Measurements from ENCODE around the gene RNF208.

Gene RNF208

DNA sequence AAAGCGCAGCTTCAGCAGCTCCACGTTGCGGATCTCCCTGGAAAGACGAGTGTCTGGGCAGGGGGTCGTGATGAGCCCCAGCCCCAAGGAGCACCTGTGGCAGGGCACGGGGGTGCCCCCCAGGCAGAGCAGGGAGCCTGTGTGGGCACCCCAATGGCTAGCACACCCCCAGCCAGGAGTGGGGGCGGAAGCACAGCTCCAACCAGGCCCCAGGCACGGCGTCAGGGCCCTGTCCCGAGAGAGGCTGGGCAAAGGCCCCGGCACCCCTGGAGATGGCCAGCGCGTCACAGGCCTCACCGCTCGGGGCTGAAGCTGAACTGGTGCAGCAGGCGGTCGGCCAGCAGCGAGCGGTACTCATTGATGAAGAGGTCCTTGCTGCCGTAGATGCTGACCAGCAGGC is 41.5 kb downstream of the RNF208 start:
- Histone ChIP-seq H3K4me3 (ENCODE audit: low read depth in 1 of 2, low read length in 2 of 2) (no peak overlapping the region), H3K27me3 (ENCODE audit: control insufficient read depth in 1 of 2, insufficient read depth in 2 of 2, low read length in 2 of 2) (no peaks in the 10 kb centered on the region), H3K9me3 (ENCODE audit: low read length) (no peaks in the 10 kb centered on the region), H3K36me3 (ENCODE audit: insufficient read depth, low read length) (peaks cover 54% of the 10 kb centered on the region), H3K9ac (ENCODE audit: low read length) (no peak overlapping the region), H3K4me1 (ENCODE audit: insufficient read depth, low read length) (no peaks in the 10 kb centered on the region), H3K27ac (ENCODE audit: low read depth, low read length) (no peak overlapping the region)

DNA sequence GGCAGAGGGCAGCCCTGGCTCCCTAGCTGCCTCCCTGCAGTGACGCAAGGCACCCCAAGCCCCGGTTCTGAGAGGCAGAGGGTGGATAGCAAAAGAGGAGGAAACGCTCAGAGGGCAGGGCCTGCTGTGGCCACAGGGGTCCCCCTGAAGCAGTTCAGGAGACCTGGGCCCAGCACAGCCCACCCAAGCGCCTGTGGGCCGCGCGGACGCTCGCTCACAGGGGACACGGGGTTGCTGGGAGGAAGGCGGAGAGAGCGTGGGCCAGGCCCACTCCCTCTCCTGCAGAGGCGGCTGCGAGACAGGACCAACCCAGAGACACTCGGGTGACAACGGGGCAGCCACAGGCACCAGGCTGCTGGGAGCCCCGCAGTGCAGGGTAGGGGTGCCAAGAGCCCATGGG is 42.3 kb downstream of the RNF208 start:
- Histone ChIP-seq H3K9ac (ENCODE audit: low read length) (no peak overlapping the region), H3K9me3 (ENCODE audit: low read length) (no peaks in the 10 kb centered on the region), H3K4me1 (ENCODE audit: insufficient read depth, low read length) (no peaks in the 10 kb centered on the region), H3K27me3 (ENCODE audit: control insufficient read depth in 1 of 2, insufficient read depth in 2 of 2, low read length in 2 of 2) (no peaks in the 10 kb centered on the region), H3K27ac (ENCODE audit: low read depth, low read length) (no peak overlapping the region), H3K36me3 (ENCODE audit: insufficient read depth, low read length) (peaks cover 48% of the 10 kb centered on the region), H3K4me3 (ENCODE audit: low read depth in 1 of 2, low read length in 2 of 2) (no peak overlapping the region)

DNA sequence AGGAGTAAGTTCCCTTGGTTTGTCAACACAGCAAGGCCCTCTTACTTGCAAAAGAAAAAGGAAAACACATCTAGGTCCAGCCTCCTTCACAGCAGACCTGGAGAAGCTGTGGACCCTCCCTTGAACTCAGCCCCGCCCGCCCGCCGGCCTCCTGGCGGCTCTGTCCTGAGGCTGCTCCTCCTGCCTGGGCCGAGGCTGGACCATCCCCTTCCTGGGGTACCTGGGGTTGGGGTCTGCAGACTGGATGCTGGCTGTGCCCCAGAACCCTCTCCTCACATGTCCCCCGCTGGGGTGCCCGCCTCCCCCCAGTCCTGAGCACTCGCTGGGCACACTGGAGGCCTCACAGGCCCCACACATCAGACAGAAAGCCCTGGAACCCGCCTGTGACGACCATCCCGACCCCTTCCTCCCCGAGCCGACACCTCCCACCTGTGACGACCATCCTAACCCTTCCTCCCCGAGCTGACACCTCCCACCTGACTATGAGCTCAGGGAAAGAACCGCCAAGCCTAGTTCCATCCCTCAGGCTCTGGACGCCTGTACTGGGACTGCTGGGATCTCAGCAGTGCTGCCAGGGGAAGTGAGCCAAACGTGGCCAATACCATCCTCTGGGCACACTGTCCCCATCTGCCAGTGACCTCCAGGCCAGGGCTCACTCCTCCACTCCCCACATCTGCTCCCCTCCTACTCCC is 43.0 kb downstream of the RNF208 start:
- Histone ChIP-seq H3K9ac (ENCODE audit: low read length) (no peak overlapping the region), H3K4me1 (ENCODE audit: insufficient read depth, low read length) (no peaks in the 10 kb centered on the region), H3K9me3 (ENCODE audit: low read length) (no peaks in the 10 kb centered on the region), H3K36me3 (ENCODE audit: insufficient read depth, low read length) (peaks cover 43% of the 10 kb centered on the region), H3K4me3 (ENCODE audit: low read depth in 1 of 2, low read length in 2 of 2) (no peak overlapping the region), H3K27ac (ENCODE audit: low read depth, low read length) (no peak overlapping the region), H3K27me3 (ENCODE audit: control insufficient read depth in 1 of 2, insufficient read depth in 2 of 2, low read length in 2 of 2) (peaks cover 0 to 4% of the 10 kb centered on the region in 2 donors)

DNA sequence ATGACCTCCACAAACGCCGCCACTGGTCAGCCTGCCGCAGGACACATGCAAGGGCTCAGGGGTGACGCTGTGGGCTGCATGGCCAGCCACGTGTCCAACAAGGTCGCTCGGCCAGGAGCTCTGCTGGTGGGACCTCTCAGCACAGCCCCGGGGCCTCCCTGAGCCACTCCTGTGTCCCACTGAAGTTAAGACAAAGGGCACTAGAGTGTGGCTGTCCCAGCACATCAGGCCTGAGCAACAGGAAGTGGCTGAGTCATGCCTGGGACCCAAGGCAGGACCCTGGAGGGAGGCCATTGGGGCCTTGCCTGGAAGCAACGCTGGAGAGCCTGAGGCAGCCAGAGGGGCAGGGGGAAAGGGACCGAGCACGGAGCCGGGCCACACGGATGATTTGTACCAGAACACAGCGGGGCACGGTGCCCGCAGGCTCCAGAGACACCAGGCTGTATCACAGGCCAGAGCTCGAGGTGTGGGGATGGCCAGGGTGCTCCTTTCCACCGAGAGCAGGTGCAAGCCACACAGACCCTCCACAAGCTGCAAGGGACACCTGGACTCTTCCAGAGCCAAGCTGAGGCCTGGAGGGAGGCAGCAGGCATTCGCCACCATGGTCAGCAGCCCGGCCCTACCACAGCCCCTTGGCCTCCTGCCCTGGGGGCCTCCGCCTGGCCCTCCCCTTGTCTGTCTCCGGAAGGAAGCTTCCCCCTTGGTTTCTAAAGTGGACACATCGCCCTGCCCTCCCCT is 43.7 kb downstream of the RNF208 start:
- no peak overlapping the region for H3K27ac ChIP-seq (ENCODE audit: low read depth, low read length)
- H3K27me3 ChIP-seq (ENCODE audit: control insufficient read depth in 1 of 2, insufficient read depth in 2 of 2, low read length in 2 of 2), result peaks cover 0 to 6% of the 10 kb centered on the region in 2 donors
- no peaks in the 10 kb centered on the region for H3K4me1 ChIP-seq (ENCODE audit: insufficient read depth, low read length)
- peaks cover 36% of the 10 kb centered on the region for H3K36me3 ChIP-seq (ENCODE audit: insufficient read depth, low read length)
- H3K9me3 ChIP-seq (ENCODE audit: low read length), result no peaks in the 10 kb centered on the region
- no peak overlapping the region for H3K9ac ChIP-seq (ENCODE audit: low read length)
- no peak overlapping the region for H3K4me3 ChIP-seq (ENCODE audit: low read depth in 1 of 2, low read length in 2 of 2)

DNA sequence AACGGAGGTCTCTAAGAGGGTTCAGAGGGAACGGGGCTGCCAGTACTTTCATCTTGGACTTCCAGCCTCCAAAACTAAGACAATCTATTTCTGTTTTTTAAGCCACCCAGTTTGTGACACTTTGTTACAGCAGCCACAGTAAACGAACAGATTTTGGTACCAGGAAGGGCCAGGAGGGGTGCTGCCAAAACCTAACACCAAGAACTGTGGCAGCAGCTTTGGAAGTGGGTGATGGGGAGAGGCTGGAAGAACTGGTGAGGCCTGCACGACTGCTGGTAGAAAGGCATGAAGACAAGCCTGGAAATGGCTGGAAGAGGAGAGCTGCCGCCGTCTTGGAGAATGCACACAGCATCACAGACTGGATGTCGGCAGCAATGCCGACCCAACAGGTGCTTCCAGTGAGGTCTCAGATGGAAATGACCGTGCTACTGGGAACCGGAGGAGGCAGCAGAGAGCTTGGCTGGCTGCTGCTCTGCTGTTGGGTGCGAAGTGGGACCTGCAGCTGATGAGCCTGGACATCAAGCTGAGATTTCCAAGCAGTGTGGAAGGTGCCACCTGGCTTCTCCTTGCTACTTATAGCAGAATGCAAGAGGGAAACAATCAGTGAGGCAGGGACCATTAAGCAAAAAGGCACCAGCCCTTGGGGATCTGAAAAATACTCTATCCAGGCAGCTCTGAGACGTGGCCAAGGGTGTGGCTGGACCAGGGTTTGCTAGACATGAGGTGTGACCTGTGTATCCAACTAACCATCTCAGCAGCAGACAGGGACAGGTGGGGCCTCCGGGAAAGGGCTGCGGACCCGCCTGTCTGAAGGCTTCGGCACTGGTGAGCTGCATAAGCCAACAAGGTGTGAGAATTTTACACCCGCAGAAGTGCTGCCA is 45.5 kb downstream of the RNF208 start:
- Histone ChIP-seq H3K9ac (ENCODE audit: low read length) (no peak overlapping the region), H3K27me3 (ENCODE audit: control insufficient read depth in 1 of 2, insufficient read depth in 2 of 2, low read length in 2 of 2) (peaks cover 0 to 19% of the 10 kb centered on the region in 2 donors), H3K27ac (ENCODE audit: low read depth, low read length) (no peak overlapping the region), H3K9me3 (ENCODE audit: low read length) (no peaks in the 10 kb centered on the region), H3K4me3 (ENCODE audit: low read depth in 1 of 2, low read length in 2 of 2) (no peak overlapping the region), H3K4me1 (ENCODE audit: insufficient read depth, low read length) (no peaks in the 10 kb centered on the region), H3K36me3 (ENCODE audit: insufficient read depth, low read length) (peaks cover 25% of the 10 kb centered on the region)

DNA sequence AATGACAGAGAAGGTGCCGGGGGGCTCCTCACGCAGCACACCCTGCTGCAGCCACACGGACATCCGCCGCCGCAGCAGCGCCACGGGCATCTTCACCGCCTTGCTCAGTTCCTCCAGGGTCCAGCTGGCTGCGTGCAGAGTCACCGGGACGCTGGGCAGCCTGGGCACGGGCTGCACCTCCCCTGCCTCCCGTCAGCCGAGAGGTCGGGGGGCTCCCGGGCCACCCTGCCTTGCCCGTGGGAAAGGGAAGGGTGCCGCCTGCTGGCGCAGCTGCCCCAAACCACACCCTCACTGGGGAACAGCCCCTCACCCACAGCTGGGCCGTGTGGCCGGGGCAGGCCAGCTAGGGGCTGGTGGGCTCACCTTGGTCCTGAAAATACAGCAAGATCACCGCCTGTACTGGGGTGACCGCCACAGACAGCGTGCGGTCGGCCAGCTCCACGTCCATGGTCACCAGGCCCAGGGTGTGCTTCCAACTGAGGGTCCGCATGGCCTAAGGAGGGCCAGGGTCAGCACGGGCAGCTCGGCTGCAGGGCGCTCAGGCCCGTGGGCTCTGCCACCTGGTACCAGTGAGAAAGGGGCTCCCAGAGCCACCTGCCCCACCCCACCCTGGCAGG is 46.6 kb downstream of the RNF208 start:
- Histone ChIP-seq H3K27me3 (ENCODE audit: control insufficient read depth in 1 of 2, insufficient read depth in 2 of 2, low read length in 2 of 2) (peaks cover 3 to 30% of the 10 kb centered on the region in 2 donors), H3K4me3 (ENCODE audit: low read depth in 1 of 2, low read length in 2 of 2) (no peak overlapping the region), H3K27ac (ENCODE audit: low read depth, low read length) (no peak overlapping the region), H3K36me3 (ENCODE audit: insufficient read depth, low read length) (peaks cover 17% of the 10 kb centered on the region), H3K9ac (ENCODE audit: low read length) (no peak overlapping the region), H3K9me3 (ENCODE audit: low read length) (no peaks in the 10 kb centered on the region), H3K4me1 (ENCODE audit: insufficient read depth, low read length) (no peaks in the 10 kb centered on the region)

DNA sequence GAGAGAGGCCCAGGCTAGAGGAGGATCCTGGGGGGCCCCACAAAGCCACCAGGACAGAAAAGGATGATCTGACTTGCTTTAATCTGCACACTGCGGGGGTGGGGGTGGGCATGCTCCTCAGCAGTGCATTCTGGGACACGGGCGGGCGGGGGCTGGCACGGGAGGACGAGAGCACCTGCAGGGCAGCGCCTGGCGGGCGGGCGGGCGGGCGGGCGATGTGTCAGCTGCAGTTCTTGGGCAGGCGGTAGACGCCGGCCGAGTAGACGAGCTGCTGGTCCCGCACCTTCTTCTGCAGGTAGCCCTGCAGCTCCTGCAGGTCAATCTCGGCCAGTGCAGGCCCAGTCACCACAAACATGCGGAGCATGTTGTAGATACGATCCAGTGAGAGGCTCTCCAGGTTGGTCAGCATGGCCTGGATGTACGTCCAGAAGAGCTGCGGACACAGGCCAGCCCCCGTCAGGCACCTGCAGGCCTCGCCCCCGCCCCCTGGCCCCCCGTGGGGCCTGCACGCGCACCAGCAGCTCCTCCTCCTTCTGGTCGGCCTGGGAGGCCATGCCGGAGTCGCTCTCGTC is 47.2 kb downstream of the RNF208 start:
- Histone ChIP-seq H3K36me3 (ENCODE audit: insufficient read depth, low read length) (peaks cover 10% of the 10 kb centered on the region), H3K4me3 (ENCODE audit: low read depth in 1 of 2, low read length in 2 of 2) (no peak overlapping the region), H3K9ac (ENCODE audit: low read length) (no peak overlapping the region), H3K27me3 (ENCODE audit: control insufficient read depth in 1 of 2, insufficient read depth in 2 of 2, low read length in 2 of 2) (peaks cover 6 to 36% of the 10 kb centered on the region in 2 donors), H3K9me3 (ENCODE audit: low read length) (no peaks in the 10 kb centered on the region), H3K4me1 (ENCODE audit: insufficient read depth, low read length) (no peaks in the 10 kb centered on the region), H3K27ac (ENCODE audit: low read depth, low read length) (no peak overlapping the region)

DNA sequence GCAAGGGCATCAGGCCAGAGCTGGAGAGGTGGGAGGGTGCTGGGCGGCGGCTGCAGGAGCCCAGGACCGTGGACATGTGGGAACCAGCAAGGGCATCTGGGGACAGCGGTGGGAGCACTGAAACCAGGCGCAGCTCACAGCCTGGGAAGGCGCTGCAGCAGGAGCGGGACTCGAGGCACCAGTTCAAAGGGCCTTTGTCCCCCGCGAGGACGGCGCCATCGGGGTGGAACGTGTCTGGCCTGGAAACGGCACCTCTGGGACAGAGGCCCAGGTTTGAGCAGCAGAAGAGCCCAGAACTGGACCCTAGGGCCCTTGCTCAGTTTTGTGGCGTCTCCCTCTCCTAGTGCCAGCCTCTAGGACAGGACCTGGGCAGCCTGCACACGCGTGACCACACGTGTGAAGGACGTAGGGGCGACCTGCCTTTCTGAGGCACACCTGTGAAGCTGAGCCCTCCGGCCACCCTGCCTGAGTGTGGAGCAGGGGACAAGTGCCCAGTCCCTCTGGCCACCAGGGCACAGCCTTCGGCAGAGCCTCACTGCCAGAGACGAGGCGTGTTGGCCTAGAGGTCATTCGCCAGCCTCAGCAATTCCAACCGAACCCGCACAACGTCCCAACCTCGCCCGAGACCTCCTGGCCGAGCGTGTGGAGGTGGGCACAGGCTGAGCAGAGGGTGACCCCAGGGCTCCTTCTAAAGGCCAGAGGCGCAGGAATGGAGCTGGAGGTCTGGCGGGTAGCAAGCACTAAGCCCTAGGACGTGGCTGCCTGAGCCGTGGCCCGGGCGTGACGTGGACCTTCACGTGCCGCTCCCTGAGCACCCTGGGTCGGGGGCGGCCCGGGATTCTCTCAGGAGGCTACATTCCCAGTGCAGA is 48.0 kb downstream of the RNF208 start:
- Histone ChIP-seq H3K27me3 (ENCODE audit: control insufficient read depth in 1 of 2, insufficient read depth in 2 of 2, low read length in 2 of 2) (peaks cover 6 to 44% of the 10 kb centered on the region in 2 donors), H3K4me3 (ENCODE audit: low read depth in 1 of 2, low read length in 2 of 2) (no peak overlapping the region), H3K4me1 (ENCODE audit: insufficient read depth, low read length) (no peaks in the 10 kb centered on the region), H3K36me3 (ENCODE audit: insufficient read depth, low read length) (peaks cover 3% of the 10 kb centered on the region), H3K27ac (ENCODE audit: low read depth, low read length) (no peak overlapping the region), H3K9ac (ENCODE audit: low read length) (no peak overlapping the region), H3K9me3 (ENCODE audit: low read length) (no peaks in the 10 kb centered on the region)

DNA sequence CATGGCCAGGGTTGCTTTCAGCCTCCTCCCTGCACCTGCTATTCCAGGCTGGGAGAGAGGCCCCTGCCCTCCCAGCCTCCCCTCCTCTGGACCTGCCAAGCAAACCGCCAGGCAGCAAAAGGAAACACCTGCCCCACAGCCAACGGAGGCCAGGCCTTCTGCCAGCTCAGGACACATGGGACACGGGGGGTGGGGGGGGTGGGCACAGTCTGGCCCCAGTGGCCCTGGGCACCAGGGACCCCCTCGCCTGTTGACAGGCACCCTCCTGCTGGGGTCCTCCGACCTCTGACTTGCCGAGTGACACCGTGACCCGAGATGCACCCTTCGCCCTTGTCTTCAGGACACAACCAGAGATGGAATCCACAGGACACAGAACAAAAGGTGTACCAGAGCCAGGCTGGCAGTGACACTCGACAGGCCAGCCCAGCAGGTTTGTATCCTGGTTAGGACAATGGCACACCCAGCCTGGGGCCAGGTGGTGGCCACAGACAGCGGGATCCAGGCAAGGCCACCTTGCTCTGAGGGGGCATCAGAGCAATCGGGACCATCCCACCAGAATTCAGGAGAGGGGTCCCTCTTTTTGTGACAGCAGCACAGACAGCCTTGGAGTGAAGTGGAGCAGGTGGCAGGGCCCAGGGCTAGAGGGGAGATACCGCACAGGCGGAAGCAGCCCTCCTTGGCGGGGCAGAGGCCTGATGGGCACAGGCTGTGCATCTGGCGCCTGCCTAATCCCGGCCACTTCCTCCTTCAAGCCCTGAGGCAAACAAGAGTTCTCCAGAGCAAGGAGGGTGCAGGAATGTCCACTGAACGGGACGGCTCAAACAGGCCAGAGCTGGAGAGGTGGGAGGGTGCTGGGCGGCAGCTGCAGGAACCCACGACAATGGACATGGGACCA is 48.9 kb downstream of the RNF208 start:
- no peak overlapping the region for H3K9ac ChIP-seq (ENCODE audit: low read length)
- no peaks in the 10 kb centered on the region for H3K9me3 ChIP-seq (ENCODE audit: low read length)
- H3K4me3 ChIP-seq (ENCODE audit: low read depth in 1 of 2, low read length in 2 of 2), result no peak overlapping the region
- no peak overlapping the region for H3K27ac ChIP-seq (ENCODE audit: low read depth, low read length)
- no peaks in the 10 kb centered on the region for H3K36me3 ChIP-seq (ENCODE audit: insufficient read depth, low read length)
- peaks cover 6 to 48% of the 10 kb centered on the region in 2 donors for H3K27me3 ChIP-seq (ENCODE audit: control insufficient read depth in 1 of 2, insufficient read depth in 2 of 2, low read length in 2 of 2)
- H3K4me1 ChIP-seq (ENCODE audit: insufficient read depth, low read length), result no peaks in the 10 kb centered on the region

All from muscle layer of colon (tissue), 2 donors.